ENCODE measurements around the gene PPP1R1B. TPM values are rescaled to one million over a fixed set of nuclear protein-coding genes. Genes with fewer than 3 reads are reported as not detected.

The PPP1R1B gene
- total RNA-seq, 2 experiments from 2014 or later = not detected

- Histone ChIP-seq H2AFZ (ENCODE audit: low read length) (no peak overlapping the region), H3K9me3 (ENCODE audit: low read length) (no peaks in the 10 kb centered on the region), H3K9me2 (ENCODE audit: insufficient read depth, low read length) (no peaks in the 10 kb centered on the region), H3K79me2 (ENCODE audit: insufficient read depth, low read depth, low read length) (no peaks in the 10 kb centered on the region), H3K36me3 (ENCODE audit: insufficient read depth, low read length) (no peaks in the 10 kb centered on the region), H3K4me1 (ENCODE audit: insufficient read depth, low read length, poor library complexity, severe bottlenecking) (peaks cover 26% of the 10 kb centered on the region), H3K27ac (ENCODE audit: low read depth, low read length, poor library complexity, severe bottlenecking) (no peak overlapping the region), H4K20me1 (ENCODE audit: insufficient read depth, low read length) (no peaks in the 10 kb centered on the region), H3K4me2 (ENCODE audit: low read length) (peak overlapping the region; percentile 14; the same call in 1 of the 2 replicates), H3K4me3 (ENCODE audit: low read depth, low read length, poor library complexity, severe bottlenecking) (no peak overlapping the region)
- intact Hi-C loops (cut with micrococcal nuclease; ENCODE audit: unreplicated experiment) = loop anchor here (1.0 kb wide), 2 partner anchors 50 to 82 kb away; no protein-coding TSS in a partner anchor
- CTCF ChIA-PET (ENCODE audit: unreplicated experiment) = interaction anchor here (0.6 to 1.2 kb wide), 3 partner anchors 12 to 120 kb away, joined by 3 to 4 read pairs (median 3); partner anchors contain the start of gene PGAP3
- peak; percentile 88 for TF ChIP-seq CTCF (conservative IDR thresholded peaks at IDR 0.05; ENCODE audit: low read length)
- no peak for TF ChIP-seq EZH2phosphoT487 (IDR thresholded peaks at IDR 0.05; ENCODE audit: borderline replicate concordance, low read depth, low read length)
- BruUV-seq (replicated peaks) = no TSS peak
- DNase-seq (ENCODE audit: low spot score) = peak; percentile 52
- POLR2A ChIA-PET = interaction anchor here (0.6 to 1.2 kb wide), 2 partner anchors 16 to 77 kb away, joined by 3 to 5 read pairs; partner anchors contain the start of gene PGAP3
These were observed 45.1 kb downstream of the PPP1R1B start for GRCh38 chr17:39671651-39672521.

- BruUV-seq (replicated peaks) = no TSS peak
- Histone ChIP-seq H3K4me2 (ENCODE audit: low read length) (no peak overlapping the region), H3K36me3 (ENCODE audit: insufficient read depth, low read length) (no peaks in the 10 kb centered on the region), H3K4me1 (ENCODE audit: insufficient read depth, low read length, poor library complexity, severe bottlenecking) (peaks cover 26% of the 10 kb centered on the region), H4K20me1 (ENCODE audit: insufficient read depth, low read length) (no peaks in the 10 kb centered on the region), H2AFZ (ENCODE audit: low read length) (no peak overlapping the region), H3K4me3 (ENCODE audit: low read depth, low read length, poor library complexity, severe bottlenecking) (no peak overlapping the region), H3K9me2 (ENCODE audit: insufficient read depth, low read length) (no peaks in the 10 kb centered on the region), H3K79me2 (ENCODE audit: insufficient read depth, low read depth, low read length) (no peaks in the 10 kb centered on the region), H3K27ac (ENCODE audit: low read depth, low read length, poor library complexity, severe bottlenecking) (no peak overlapping the region), H3K9me3 (ENCODE audit: low read length) (no peaks in the 10 kb centered on the region)
- no peak for DNase-seq (ENCODE audit: low spot score)
- CTCF ChIA-PET (ENCODE audit: unreplicated experiment) = interaction anchor here (0.6 kb wide), 1 partner anchor 120 kb away, joined by 3 read pairs; no protein-coding TSS in a partner anchor
- POLR2A ChIA-PET = no interaction called here
- TF ChIP-seq CTCF (conservative IDR thresholded peaks at IDR 0.05; ENCODE audit: low read length) (peak; percentile 46), EZH2phosphoT487 (IDR thresholded peaks at IDR 0.05; ENCODE audit: borderline replicate concordance, low read depth, low read length) (no peak)
- intact Hi-C loops (cut with micrococcal nuclease; ENCODE audit: unreplicated experiment) = loop anchor here (1.0 kb wide), 2 partner anchors 50 to 82 kb away; no protein-coding TSS in a partner anchor
These were observed 46.0 kb downstream of the PPP1R1B start for GRCh38 chr17:39672522-39673334.

Measured in OCI-LY7 (cell line).